Left ventricle myocardium inferior (tissue), 1 donor: Measurements from ENCODE around the gene CCDC181. TPM values are rescaled to one million over a fixed set of nuclear protein-coding genes. Genes with fewer than 3 reads are reported as not detected.

Experiments used
- DNase-seq: peaks from one replicate; pipeline ENCODE4 v3.0.0-alpha.2; 2020
- H3K27ac ChIP-seq: fragments of 200-600 bp; replicated peaks from 2 replicates; pipeline ENCODE4 v1.8.0; 2021
- H3K27me3 ChIP-seq: fragments of 200-600 bp; 2 replicates; pipeline ENCODE4 v1.8.0; 2021; ENCODE audit warnings: low read depth
- H3K36me3 ChIP-seq: fragments of 200-600 bp; 2 replicates; pipeline ENCODE4 v1.8.0; 2021
- H3K4me1 ChIP-seq: fragments of 200-600 bp; 2 replicates; pipeline ENCODE4 v1.8.0; 2021
- H3K4me3 ChIP-seq: fragments of 200-600 bp; 2 replicates; pipeline ENCODE4 v1.8.0; 2021; ENCODE audit warnings: mild to moderate bottlenecking, moderate library complexity
- H3K9me3 ChIP-seq: fragments of 200-600 bp; replicated peaks from 2 replicates; pipeline ENCODE4 v1.8.0; 2021
- CTCF ChIP-seq: fragments of 200-600 bp; IDR thresholded peaks from 2 replicates; pipeline ENCODE4 v1.8.0; 2021; ENCODE audit warnings: antibody characterized with exemption, mild to moderate bottlenecking, borderline replicate concordance
- intact Hi-C: fragments of 100-400 bp; cut with micrococcal nuclease; formaldehyde crosslinking; loops from one replicate; pipeline ENCODE4 v1.11.0; 2022
- long read RNA-seq: library from polyadenylated mRNA; unstranded; transcript quantifications from one replicate; pipeline ENCODE4 v2.0.0, GENCODE V29; 2021
- total RNA-seq: library from RNA; stranded (reverse); fragmentation: NEBNext Ultra II Directional; extraction: Animal tissue kit (Norgen Biotek cat#: 25700); gene quantifications from one replicate; pipeline ENCODE4 v1.2.1, GENCODE V29; 2021
- donor health status: DM: no; HTN: yes; CAD: no; lungs with severe emphysema.

CCDC181 gene
- 1.5 TPM for total RNA-seq
- long read RNA-seq, partial matches to known transcripts, result 0 of 1 reads
- long read RNA-seq, other reads (novel, unspliced or antisense), result 0 of 1 reads

DNA sequence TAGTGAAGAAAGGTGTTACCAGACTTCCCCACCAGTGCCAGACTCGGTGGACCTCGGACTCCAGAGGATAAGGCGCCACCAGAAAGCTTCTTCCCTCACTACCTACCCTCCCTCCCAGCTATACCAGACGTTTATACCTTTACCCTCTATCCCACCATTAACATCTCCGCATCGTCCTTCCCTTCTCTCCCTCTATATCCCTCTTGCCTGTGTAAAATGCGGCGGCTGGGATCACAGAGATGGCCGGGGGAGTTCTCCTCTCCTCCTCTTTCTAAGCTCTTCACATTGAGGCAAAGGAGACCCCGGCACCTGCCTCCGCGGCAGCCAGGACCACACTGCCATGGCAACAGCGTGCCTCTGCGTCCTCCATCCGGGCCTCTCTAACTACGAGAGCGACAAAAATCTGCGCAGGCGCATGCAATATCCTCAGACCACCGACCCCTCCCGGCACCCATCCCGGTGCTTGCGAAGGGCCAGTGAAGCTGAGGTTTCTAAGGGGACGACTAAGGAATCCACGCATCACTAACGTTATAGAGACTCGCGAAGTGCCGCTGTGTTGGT lies at the start of gene CCDC181:
Gene CCDC181 (minus strand): TSS at position 394 of the 561 bp plus-strand sequence. CDS start 2,547 bp downstream, outside the sequence.
- Histone ChIP-seq H3K36me3 (no peaks in the 10 kb centered on the region), H3K27me3 (peaks cover 23% of the 10 kb centered on the region), H3K27ac (no peak within 1 kb of the TSS), H3K4me1 (peaks cover 7% of the 10 kb centered on the region), H3K9me3 (peaks cover 2% of the 10 kb centered on the region), H3K4me3 (peak within 1 kb of the TSS; percentile 72)
- intact Hi-C loops, result no loop called here
- TF ChIP-seq CTCF, result no peak
- DNase-seq, result peak; percentile 55

- DNase-seq, result no peak
- intact Hi-C loops, result loop anchor here (10.0 kb wide), 1 partner anchor 49 kb away; no protein-coding TSS in a partner anchor
- H3K4me3 ChIP-seq, result no peak overlapping the region
- no peaks in the 10 kb centered on the region for H3K27me3 ChIP-seq
- peaks cover 50% of the 10 kb centered on the region for H3K4me1 ChIP-seq
- no peak for TF ChIP-seq CTCF
- H3K27ac ChIP-seq, result no peak overlapping the region
- peaks cover 20% of the 10 kb centered on the region for H3K36me3 ChIP-seq
- H3K9me3 ChIP-seq, result no peaks in the 10 kb centered on the region
These were observed 48.6 kb upstream of the CCDC181 start for GRCh38 chr1:169475806-169476387.

- H3K9me3 ChIP-seq, result no peaks in the 10 kb centered on the region
- no peak for DNase-seq
- H3K4me1 ChIP-seq, result peaks cover 35% of the 10 kb centered on the region
- H3K36me3 ChIP-seq, result peaks cover 20% of the 10 kb centered on the region
- no peak for TF ChIP-seq CTCF
- H3K27ac ChIP-seq, result no peak overlapping the region
- no peaks in the 10 kb centered on the region for H3K27me3 ChIP-seq
- intact Hi-C loops, result loop anchor here (10.0 kb wide), 1 partner anchor 50 kb away; no protein-coding TSS in a partner anchor
- H3K4me3 ChIP-seq, result no peak overlapping the region
These were observed 47.2 kb upstream of the CCDC181 start for GRCh38 chr1:169474302-169474995.

- TF ChIP-seq CTCF, result no peak
- peaks cover 30% of the 10 kb centered on the region for H3K36me3 ChIP-seq
- no peak overlapping the region for H3K4me3 ChIP-seq
- H3K4me1 ChIP-seq, result peaks cover 25% of the 10 kb centered on the region
- intact Hi-C loops, result loop anchor here (10.0 kb wide), 1 partner anchor 51 kb away; no protein-coding TSS in a partner anchor
- no peak overlapping the region for H3K27ac ChIP-seq
- no peak for DNase-seq
- H3K9me3 ChIP-seq, result no peaks in the 10 kb centered on the region
- H3K27me3 ChIP-seq, result no peaks in the 10 kb centered on the region
These were observed 46.1 kb upstream of the CCDC181 start for GRCh38 chr1:169473347-169473746.

DNA sequence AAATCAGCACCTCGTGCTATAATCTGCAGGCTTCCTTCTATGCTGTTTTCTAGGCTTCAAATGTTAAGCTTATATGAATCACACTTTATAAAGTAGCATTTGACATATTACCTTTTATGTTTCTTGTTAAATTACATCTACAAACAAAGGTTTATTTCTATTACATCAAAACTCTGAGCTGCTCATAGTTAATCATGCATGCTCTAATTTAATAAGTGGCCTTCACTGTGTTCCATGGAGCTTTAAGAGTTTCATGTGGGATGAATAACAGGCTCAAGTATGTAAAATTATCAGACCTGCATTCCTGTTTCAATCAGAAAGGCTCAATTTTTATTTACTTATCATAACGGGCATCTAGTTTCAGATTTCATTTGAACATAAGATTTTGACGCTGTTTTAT lies 45.5 kb upstream of the CCDC181 start:
- no peak overlapping the region for H3K27ac ChIP-seq
- intact Hi-C loops, result loop anchor here (10.0 kb wide), 1 partner anchor 52 kb away; no protein-coding TSS in a partner anchor

More for the DNA sequence above, 45.5 kb upstream of the CCDC181 start:
- Histone ChIP-seq H3K9me3 (no peaks in the 10 kb centered on the region), H3K36me3 (peaks cover 36% of the 10 kb centered on the region), H3K4me1 (peaks cover 25% of the 10 kb centered on the region), H3K27me3 (no peaks in the 10 kb centered on the region), H3K4me3 (no peak overlapping the region)
- DNase-seq, result no peak
- TF ChIP-seq CTCF, result no peak
